DND-41 (cell line): ENCODE data around the gene XCR1.

Experiments used
- ATAC-seq: fragments of 200-7000 bp; cut with Tn5 transposase; 3 replicates; pipeline ENCODE4 v1.9.1; 2021; ENCODE audit warnings: low read depth; ENCODE audit not compliant: insufficient read depth
- DNase-seq: peaks from one replicate; pipeline ENCODE4 v3.0.0-alpha.2; 2020
- H2AFZ ChIP-seq: 2 replicates; pipeline ENCODE4 v1.6.0; 2012; ENCODE audit warnings: low read depth, low read length
- H3K27ac ChIP-seq: 2 replicates; pipeline ENCODE4 v1.5.1; 2012; ENCODE audit warnings: low read length, inconsistent platforms
- H3K27me3 ChIP-seq: fragments of 200-600 bp; sonication (generic); 2 replicates; pipeline ENCODE4 v1.6.0; 2012; ENCODE audit warnings: low read length, mild to moderate bottlenecking, inconsistent platforms; ENCODE audit not compliant: insufficient read depth, poor library complexity
- H3K36me3 ChIP-seq: 2 replicates; pipeline ENCODE4 v1.5.1; 2012; ENCODE audit warnings: low read length, inconsistent platforms; ENCODE audit not compliant: insufficient read depth
- H3K4me1 ChIP-seq: 2 replicates; pipeline ENCODE4 v1.5.1; 2012; ENCODE audit warnings: mild to moderate bottlenecking, low read length; ENCODE audit not compliant: insufficient read depth
- H3K4me2 ChIP-seq: 2 replicates; pipeline ENCODE4 v1.6.0; 2012; ENCODE audit warnings: mild to moderate bottlenecking, moderate library complexity, low read length, inconsistent platforms; ENCODE audit not compliant: insufficient read depth
- H3K4me3 ChIP-seq, 2 experiments: fragments of 200-600 bp in 1 of 2; shearing (Covaris generic) in 1 of 2; 2 replicates each; pipeline ENCODE4 v1.5.1; 2012 to 2016; ENCODE audit warnings: inconsistent platforms in 2 of 2, low read length in 2 of 2, mild to moderate bottlenecking in 2 of 2, low read depth in 1 of 2, moderate library complexity in 1 of 2
- H3K79me2 ChIP-seq: 2 replicates; pipeline ENCODE4 v1.6.0; 2012; ENCODE audit warnings: low read length, inconsistent platforms; ENCODE audit not compliant: insufficient read depth
- H3K9ac ChIP-seq: 2 replicates; pipeline ENCODE4 v1.6.0; 2012; ENCODE audit warnings: low read depth, mild to moderate bottlenecking, inconsistent platforms, low read length, moderate library complexity
- H3K9me3 ChIP-seq: 2 replicates; pipeline ENCODE4 v1.5.1; 2012; ENCODE audit warnings: low read length, moderate library complexity, mild to moderate bottlenecking, inconsistent platforms; ENCODE audit not compliant: insufficient read depth, severe bottlenecking
- H4K20me1 ChIP-seq: 2 replicates; pipeline ENCODE4 v1.6.0; 2012; ENCODE audit warnings: low read length; ENCODE audit not compliant: insufficient read depth
- EZH2 ChIP-seq: IDR thresholded peaks from 3 replicates; pipeline ENCODE4 v1.6.1; 2012; ENCODE audit warnings: borderline replicate concordance, low read depth, mild to moderate bottlenecking, moderate library complexity, low read length, inconsistent platforms; ENCODE audit not compliant: severe bottlenecking
- TF ChIP-seq, protein P1 (sequence below): IDR thresholded peaks from 2 replicates; pipeline ENCODE4 v1.5.1; 2012; ENCODE audit warnings: borderline replicate concordance, low read length, moderate library complexity, mild to moderate bottlenecking; ENCODE audit not compliant: poor library complexity, severe bottlenecking; ENCODE audit errors: extremely low read depth

The XCR1 gene

DNA sequence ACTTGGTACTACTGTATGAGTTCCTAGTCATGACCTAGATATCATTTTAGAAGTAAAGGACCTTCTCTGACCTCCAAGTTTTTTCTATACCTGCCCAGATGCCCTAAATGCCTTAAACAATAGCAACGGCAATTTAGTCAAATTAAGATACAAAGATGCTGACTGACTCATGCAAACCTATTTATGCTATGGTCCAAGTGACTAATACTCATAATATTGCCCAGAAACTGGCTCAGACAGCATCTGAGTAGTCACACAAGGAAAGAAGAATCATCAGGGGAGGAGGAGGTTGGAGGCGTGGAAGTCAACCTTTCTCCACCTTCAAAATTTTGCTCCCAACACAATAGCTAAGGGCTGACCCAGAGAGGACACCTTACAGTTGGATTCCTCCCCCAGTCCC, 38.5 kb downstream of the XCR1 start:
- peaks cover 65% of the 10 kb centered on the region for H3K36me3 ChIP-seq
- H2AFZ ChIP-seq = no peak overlapping the region
- H3K4me1 ChIP-seq = peaks cover 71% of the 10 kb centered on the region
- H3K9me3 ChIP-seq = no peaks in the 10 kb centered on the region
- H3K9ac ChIP-seq = no peak overlapping the region
- H3K27me3 ChIP-seq = no peaks in the 10 kb centered on the region
- peaks cover 100% of the 10 kb centered on the region for H3K79me2 ChIP-seq
- ATAC-seq (no peak), DNase-seq (no peak)
- no peak for TF ChIP-seq EZH2
- TF ChIP-seq, protein P1, sequence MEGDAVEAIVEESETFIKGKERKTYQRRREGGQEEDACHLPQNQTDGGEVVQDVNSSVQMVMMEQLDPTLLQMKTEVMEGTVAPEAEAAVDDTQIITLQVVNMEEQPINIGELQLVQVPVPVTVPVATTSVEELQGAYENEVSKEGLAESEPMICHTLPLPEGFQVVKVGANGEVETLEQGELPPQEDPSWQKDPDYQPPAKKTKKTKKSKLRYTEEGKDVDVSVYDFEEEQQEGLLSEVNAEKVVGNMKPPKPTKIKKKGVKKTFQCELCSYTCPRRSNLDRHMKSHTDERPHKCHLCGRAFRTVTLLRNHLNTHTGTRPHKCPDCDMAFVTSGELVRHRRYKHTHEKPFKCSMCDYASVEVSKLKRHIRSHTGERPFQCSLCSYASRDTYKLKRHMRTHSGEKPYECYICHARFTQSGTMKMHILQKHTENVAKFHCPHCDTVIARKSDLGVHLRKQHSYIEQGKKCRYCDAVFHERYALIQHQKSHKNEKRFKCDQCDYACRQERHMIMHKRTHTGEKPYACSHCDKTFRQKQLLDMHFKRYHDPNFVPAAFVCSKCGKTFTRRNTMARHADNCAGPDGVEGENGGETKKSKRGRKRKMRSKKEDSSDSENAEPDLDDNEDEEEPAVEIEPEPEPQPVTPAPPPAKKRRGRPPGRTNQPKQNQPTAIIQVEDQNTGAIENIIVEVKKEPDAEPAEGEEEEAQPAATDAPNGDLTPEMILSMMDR = no peak
- no peak overlapping the region for H3K4me3 ChIP-seq
- H3K27ac ChIP-seq = peak overlapping the region; percentile 46
- no peak overlapping the region for H3K4me2 ChIP-seq
- H4K20me1 ChIP-seq = peaks cover 35% of the 10 kb centered on the region; the same call in 1 of the 2 replicates

DNA sequence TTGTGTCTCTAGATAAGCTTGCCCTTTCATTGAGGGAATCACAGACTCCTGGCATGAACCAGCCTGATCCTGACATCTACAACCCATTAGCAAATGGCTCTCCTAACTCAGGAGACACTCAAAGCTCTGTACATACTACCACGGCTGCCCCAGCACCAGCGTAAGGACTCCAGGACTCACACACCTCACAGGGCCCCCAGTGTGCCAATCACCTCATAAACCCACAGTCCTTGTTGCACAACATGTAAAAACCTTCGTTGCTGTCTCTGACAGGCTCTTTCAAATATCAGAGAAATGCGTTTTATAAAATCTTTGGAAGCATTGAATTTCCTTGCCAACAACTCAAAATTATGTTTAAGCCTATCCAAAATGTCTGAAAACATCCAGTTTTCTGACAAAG, 38.9 kb downstream of the XCR1 start:
- DNase-seq (no peak), ATAC-seq (no peak)
- Histone ChIP-seq H4K20me1 (peaks cover 35% of the 10 kb centered on the region; the same call in 1 of the 2 replicates), H2AFZ (no peak overlapping the region), H3K4me2 (no peak overlapping the region), H3K79me2 (peaks cover 100% of the 10 kb centered on the region), H3K9ac (no peak overlapping the region), H3K4me3 (no peak overlapping the region), H3K36me3 (peaks cover 66% of the 10 kb centered on the region), H3K27me3 (no peaks in the 10 kb centered on the region), H3K27ac (peak overlapping the region; percentile 47), H3K4me1 (peaks cover 69% of the 10 kb centered on the region), H3K9me3 (no peaks in the 10 kb centered on the region)
- no peak for TF ChIP-seq EZH2
- TF ChIP-seq, protein P1 = no peak

DNA sequence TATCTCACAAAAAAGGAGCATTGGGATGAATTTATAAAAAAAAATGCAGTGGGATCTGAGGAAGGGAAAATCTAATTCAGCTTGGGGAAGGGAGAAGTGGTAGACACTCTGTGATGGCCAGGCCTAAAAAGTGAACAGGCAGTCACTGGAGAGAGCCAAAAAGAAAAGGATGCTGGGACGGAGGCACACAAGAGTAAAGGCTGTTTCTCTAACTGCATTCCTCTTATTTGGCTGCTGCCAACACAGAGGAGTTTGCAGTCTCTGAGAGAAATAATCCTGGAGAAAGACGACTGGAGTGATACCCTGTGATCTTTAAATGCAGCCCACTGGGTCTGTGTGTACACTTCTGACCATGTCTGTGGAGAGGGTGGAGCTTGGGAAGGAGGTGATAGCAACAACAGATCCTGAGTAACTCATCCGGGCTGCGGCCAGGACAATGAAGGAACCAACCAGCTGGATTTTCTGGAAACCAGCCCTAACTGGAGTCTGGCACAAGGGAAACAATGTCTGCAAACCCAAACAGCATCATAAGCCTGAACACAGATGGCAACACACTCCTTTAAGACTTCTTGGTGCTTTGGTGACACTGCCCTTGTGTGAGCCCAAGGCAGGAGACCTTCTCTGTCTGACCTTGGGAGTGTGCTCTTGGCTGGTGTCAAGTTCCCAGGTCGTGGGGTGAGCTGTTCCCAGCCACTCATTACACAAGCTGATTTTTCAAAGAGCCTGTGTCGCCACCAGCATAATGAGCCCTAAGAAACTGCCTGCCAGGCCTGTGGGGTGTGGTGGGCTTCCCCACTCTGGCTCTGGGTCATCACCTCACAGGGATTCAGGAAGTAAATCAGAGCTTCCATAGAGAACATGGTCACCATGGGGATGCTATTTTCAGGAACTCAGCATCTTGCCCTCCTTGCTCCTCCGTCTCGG, 39.7 kb downstream of the XCR1 start:
- Histone ChIP-seq H3K27me3 (no peaks in the 10 kb centered on the region), H4K20me1 (peaks cover 35% of the 10 kb centered on the region; the same call in 1 of the 2 replicates), H3K9ac (no peak overlapping the region), H3K4me1 (peaks cover 68% of the 10 kb centered on the region), H2AFZ (no peak overlapping the region), H3K79me2 (peaks cover 99% of the 10 kb centered on the region), H3K4me2 (no peak overlapping the region), H3K9me3 (no peaks in the 10 kb centered on the region), H3K4me3 (no peak overlapping the region), H3K36me3 (peaks cover 67% of the 10 kb centered on the region), H3K27ac (peak overlapping the region; percentile 47)
- ATAC-seq (no peak), DNase-seq (no peak)
- no peak for TF ChIP-seq EZH2
- TF ChIP-seq, protein P1 = no peak
